SU-DHL-6 (cell line): Measurements from ENCODE around the gene CPZ.

Experiments
- H2AFZ ChIP-seq: fragments of 200-600 bp; sonication (generic); 2 replicates; pipeline ENCODE4 v1.6.1; 2014; ENCODE audit warnings: low read depth, mild to moderate bottlenecking, moderate library complexity, mixed read lengths, antibody characterized with exemption, low read length; ENCODE audit not compliant: severe bottlenecking
- H3F3A ChIP-seq: fragments of 200-600 bp; shearing (Covaris generic); 2 replicates; pipeline ENCODE4 v1.6.0; 2016; ENCODE audit warnings: antibody characterized with exemption, mild to moderate bottlenecking; ENCODE audit not compliant: insufficient read depth
- H3K27ac ChIP-seq: fragments of 200-600 bp; sonication (generic); 2 replicates; pipeline ENCODE4 v1.5.1; 2016; ENCODE audit warnings: low read depth, mild to moderate bottlenecking, low read length, moderate library complexity, mixed read lengths
- H3K27me3 ChIP-seq: fragments of 200-600 bp; sonication (generic), shearing (Covaris generic); 2 replicates; pipeline ENCODE4 v1.6.0; 2014; ENCODE audit warnings: mild to moderate bottlenecking, low read length
- H3K36me3 ChIP-seq: fragments of 200-600 bp; sonication (generic); 2 replicates; pipeline ENCODE4 v1.6.1; 2014; ENCODE audit warnings: mild to moderate bottlenecking, low read length, mixed read lengths
- H3K4me2 ChIP-seq: fragments of 300-600, 200-600 bp; shearing (Covaris generic), sonication (generic); 2 replicates; pipeline ENCODE4 v1.6.0; 2014; ENCODE audit warnings: low read length, low read depth, mild to moderate bottlenecking; ENCODE audit not compliant: poor library complexity, severe bottlenecking
- H3K4me3 ChIP-seq: fragments of 200-600 bp; sonication (generic); 2 replicates; pipeline ENCODE4 v1.5.1; 2014; ENCODE audit warnings: antibody characterized with exemption, low read length, mild to moderate bottlenecking, mixed read lengths; ENCODE audit not compliant: insufficient read depth, poor library complexity, severe bottlenecking
- H3K79me2 ChIP-seq: fragments of 200-600 bp; sonication (generic); 2 replicates; pipeline ENCODE4 v1.6.1; 2014; ENCODE audit warnings: mild to moderate bottlenecking, low read length, moderate library complexity; ENCODE audit not compliant: insufficient read depth
- H3K9ac ChIP-seq: fragments of 200-600 bp; sonication (generic); 2 replicates; pipeline ENCODE4 v1.7.0; 2014; ENCODE audit warnings: mild to moderate bottlenecking, low read length
- H3K9me2 ChIP-seq: fragments of 200-600 bp; sonication (generic); replicated peaks from 2 replicates; pipeline ENCODE4 v1.6.1; 2014; ENCODE audit warnings: low read length; ENCODE audit not compliant: insufficient read depth
- H3K9me3 ChIP-seq: fragments of 200-600 bp; sonication (generic); 2 replicates; pipeline ENCODE4 v1.6.1; 2014; ENCODE audit warnings: low read length, mixed read lengths; ENCODE audit not compliant: insufficient read depth
- H4K20me1 ChIP-seq: fragments of 200-600 bp; sonication (generic); 2 replicates; pipeline ENCODE4 v1.6.1; 2014; ENCODE audit warnings: low read depth, mild to moderate bottlenecking, antibody characterized with exemption, low read length, moderate library complexity, mixed read lengths
- CTCF ChIP-seq: fragments of 200-600 bp; sonication (generic); IDR thresholded peaks from one replicate; pipeline ENCODE4 v1.5.1; 2017; ENCODE audit warnings: antibody characterized with exemption, mild to moderate bottlenecking, low read length, moderate library complexity; ENCODE audit not compliant: insufficient read depth, poor library complexity, severe bottlenecking
- EZH2phosphoT487 ChIP-seq: fragments of 200-600 bp; sonication (generic), shearing (Covaris generic); conservative IDR thresholded peaks from 2 replicates; pipeline ENCODE4 v1.6.1; 2018; ENCODE audit warnings: mild to moderate bottlenecking, antibody characterized with exemption, low read length, moderate library complexity, mixed read lengths

CPZ gene

GRCh38 chr4:8553991-8554405 lies 38.6 kb upstream of the CPZ start:
- Histone ChIP-seq H3K4me3 (no peak overlapping the region), H4K20me1 (no peaks in the 10 kb centered on the region), H3K79me2 (no peaks in the 10 kb centered on the region), H3F3A (no peaks in the 10 kb centered on the region), H3K36me3 (no peaks in the 10 kb centered on the region), H3K9me3 (no peaks in the 10 kb centered on the region), H3K4me2 (no peak overlapping the region), H3K27ac (no peak overlapping the region), H2AFZ (no peak overlapping the region), H3K27me3 (no peaks in the 10 kb centered on the region), H3K9me2 (no peaks in the 10 kb centered on the region), H3K9ac (no peak overlapping the region)
- TF ChIP-seq CTCF (no peak), EZH2phosphoT487 (no peak)

- Histone ChIP-seq H3F3A (no peaks in the 10 kb centered on the region), H3K79me2 (no peaks in the 10 kb centered on the region), H3K9ac (no peak overlapping the region), H3K9me2 (no peaks in the 10 kb centered on the region), H2AFZ (no peak overlapping the region), H4K20me1 (no peaks in the 10 kb centered on the region), H3K4me3 (no peak overlapping the region), H3K9me3 (no peaks in the 10 kb centered on the region), H3K36me3 (no peaks in the 10 kb centered on the region), H3K27ac (no peak overlapping the region), H3K4me2 (no peak overlapping the region), H3K27me3 (no peaks in the 10 kb centered on the region)
- TF ChIP-seq CTCF (no peak), EZH2phosphoT487 (no peak)
Observed at GRCh38 chr4:8554555-8555100, 37.9 kb upstream of the CPZ start.

GRCh38 chr4:8555716-8556115 lies 36.8 kb upstream of the CPZ start:
- TF ChIP-seq CTCF = no peak
- TF ChIP-seq EZH2phosphoT487 = no peak
- Histone ChIP-seq H3K9me3 (no peaks in the 10 kb centered on the region), H3K4me3 (no peak overlapping the region), H3K36me3 (no peaks in the 10 kb centered on the region), H3F3A (no peaks in the 10 kb centered on the region), H3K27me3 (no peaks in the 10 kb centered on the region), H3K9me2 (no peaks in the 10 kb centered on the region), H3K4me2 (no peak overlapping the region), H3K9ac (no peak overlapping the region), H4K20me1 (no peaks in the 10 kb centered on the region), H3K27ac (no peak overlapping the region), H2AFZ (no peak overlapping the region), H3K79me2 (no peaks in the 10 kb centered on the region)
